HG03025 (cell line): ENCODE measurements around the gene PTH1R.

Experiments used
- ATAC-seq: cut with Tn5 transposase; IDR thresholded peaks from one replicate; pipeline ENCODE4 v1.9.1; 2021; ENCODE audit warnings: mild to moderate bottlenecking, moderate library complexity; ENCODE audit not compliant: unreplicated experiment, low FRiP score

The PTH1R gene

DNA sequence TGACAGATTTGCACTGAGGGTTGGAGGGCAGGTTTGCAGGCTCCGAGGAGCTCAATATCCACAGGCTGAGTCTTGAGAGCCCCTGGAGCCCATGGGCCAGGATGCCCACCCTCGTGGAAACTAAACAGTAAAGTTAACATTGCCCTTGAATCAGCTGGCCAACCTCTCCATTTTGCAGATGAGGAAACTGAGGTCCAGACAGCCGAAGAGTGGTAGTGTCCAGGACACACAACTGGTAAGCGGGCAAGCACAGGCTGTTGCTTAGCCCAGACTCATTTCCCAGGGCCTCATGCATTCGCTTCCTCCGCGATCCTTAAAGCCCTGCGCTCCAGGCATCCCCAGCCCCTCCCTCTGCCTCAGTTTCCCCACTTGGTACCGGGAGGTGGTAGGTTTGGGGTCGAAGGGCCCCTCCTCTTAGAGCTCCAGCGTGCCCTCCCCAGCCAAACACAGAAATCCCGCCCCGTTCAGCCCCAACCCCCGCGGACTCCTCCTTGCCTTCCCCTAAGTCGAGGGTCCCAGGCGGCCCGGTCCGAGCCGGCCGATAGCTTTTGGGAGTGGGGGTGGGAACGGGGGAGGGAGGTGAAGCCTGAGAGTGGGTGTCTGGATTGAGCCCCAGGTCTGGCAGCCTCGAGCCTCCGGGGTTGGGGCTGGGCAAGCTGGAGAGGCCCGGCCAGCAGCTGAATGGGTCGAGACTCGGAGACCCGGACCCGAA lies 3.5 kb downstream of the PTH1R start:
- ATAC-seq, result no peak

DNA sequence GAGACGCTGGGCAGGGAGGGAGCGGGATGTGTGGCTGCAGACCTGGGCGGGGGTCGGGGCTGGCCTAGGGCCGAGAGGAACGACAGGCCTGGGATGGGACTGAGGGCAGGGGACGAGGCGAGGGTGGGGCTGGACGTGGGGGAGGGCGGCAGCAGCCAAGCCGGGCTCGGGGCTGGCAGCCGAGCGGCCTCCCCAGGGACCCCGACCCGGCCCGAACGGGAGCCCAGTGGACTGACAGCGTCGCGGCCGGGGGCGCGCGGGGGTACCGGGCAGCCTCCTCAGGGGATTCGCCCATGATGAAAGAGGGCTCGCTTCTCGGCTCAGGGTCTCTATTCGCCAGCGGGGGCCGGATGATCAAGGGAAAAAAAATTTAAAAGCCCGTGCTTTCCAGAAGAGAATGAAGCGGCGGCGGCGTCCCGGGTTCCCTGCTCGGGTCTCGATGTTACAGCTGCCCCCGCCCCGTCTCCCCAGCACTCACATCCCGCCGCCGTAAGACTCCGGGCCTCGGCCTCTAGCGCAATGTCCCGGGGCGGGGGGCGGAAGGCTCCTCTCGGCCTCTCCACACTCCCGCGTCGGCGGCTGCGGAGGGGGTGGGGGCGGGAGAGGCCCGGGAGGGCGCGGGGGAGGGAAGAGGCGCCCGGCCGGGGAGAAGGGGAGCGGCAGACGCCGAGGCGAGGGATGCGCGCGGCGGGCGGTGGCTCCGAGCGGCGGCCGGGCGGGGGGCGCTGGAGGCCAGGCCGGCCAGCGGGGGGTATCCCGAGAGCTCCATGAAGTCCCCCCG lies 4.3 kb downstream of the PTH1R start:
- no peak for ATAC-seq

GRCh38 chr3:46882377-46883053 lies 5.0 kb downstream of the PTH1R start:
- no peak for ATAC-seq

DNA sequence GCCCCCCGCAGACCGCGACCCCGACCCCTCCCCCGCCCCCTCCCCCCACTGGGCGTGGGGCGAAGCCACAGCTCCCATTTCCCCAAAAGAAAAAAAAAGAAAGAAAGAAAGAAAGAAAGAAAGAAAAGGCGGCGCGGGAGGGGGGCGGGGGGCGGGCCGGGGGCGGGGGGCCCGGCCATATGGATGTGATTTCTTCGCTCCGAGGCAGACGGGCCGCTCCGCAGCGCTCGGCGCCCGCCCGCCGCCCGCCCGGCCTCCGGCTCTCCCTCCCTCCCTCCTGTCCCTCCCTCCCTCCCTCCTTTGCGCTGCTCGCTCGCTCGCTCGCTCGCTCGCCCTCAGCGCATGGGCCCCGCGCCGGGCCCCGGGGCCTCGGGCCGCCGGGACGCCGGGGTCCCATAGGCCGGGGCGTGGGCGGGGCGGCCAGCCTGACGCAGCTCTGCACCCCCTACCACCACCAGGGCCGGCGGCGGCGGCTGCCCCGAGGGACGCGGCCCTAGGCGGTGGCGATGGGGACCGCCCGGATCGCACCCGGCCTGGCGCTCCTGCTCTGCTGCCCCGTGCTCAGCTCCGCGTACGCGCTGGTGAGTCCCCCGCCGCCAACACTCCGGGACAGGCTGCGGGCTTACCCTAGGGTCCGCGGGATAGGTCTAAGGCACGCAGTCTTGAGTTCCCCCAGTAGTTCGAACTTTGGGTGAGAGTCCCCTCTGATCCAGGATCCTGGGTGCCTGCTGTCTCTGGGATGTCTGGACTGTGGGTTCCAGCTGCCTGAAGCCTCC lies 5.7 kb downstream of the PTH1R start:
- no peak for ATAC-seq

DNA sequence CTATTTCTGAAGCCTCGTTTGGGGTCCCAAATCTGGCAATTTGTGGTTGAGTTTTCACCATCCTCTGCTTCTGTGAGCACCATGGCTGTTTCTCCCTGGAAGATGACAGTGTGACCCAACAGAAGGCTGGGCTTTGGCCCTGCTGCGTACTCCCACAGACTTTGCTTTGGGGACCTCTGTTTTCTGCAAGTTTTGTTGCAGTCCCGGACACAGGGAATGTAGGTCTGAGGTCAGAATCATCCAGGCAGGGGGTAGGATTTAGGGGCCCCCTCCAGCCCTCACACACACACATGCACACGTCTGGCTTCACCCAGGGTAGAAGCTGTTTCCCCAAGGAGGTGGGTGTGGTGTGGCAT lies 6.3 kb downstream of the PTH1R start:
- no peak for ATAC-seq

DNA sequence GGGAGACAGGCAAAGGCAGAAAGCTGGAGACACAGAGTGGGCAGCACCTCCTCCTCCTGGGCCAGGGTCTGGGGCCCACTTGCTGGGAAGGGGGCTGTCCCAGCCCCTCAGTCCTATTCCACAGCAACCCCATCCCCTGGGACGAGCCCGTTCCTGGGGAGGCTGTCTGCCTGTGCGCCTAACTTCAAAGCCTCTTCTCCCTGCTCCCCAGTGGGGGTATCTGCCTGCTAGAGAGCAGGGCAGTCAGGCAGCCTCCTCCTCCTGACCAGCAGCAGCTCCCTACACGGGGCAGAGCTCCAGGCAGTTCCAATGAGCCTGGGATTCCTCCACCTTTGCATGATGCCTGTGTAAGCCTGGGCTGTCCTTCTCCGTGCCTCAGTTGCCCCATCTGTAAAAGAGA lies 6.9 kb downstream of the PTH1R start:
- ATAC-seq, result no peak

GRCh38 chr3:46884929-46885328 lies 7.4 kb downstream of the PTH1R start:
- ATAC-seq, result no peak

- ATAC-seq, result no peak
Observed at GRCh38 chr3:46885612-46886011, 8.1 kb downstream of the PTH1R start.

- no peak for ATAC-seq
Observed at GRCh38 chr3:46887980-46888494, 10.5 kb downstream of the PTH1R start.

GRCh38 chr3:46888705-46889104 lies 11.2 kb downstream of the PTH1R start:
- no peak for ATAC-seq

DNA sequence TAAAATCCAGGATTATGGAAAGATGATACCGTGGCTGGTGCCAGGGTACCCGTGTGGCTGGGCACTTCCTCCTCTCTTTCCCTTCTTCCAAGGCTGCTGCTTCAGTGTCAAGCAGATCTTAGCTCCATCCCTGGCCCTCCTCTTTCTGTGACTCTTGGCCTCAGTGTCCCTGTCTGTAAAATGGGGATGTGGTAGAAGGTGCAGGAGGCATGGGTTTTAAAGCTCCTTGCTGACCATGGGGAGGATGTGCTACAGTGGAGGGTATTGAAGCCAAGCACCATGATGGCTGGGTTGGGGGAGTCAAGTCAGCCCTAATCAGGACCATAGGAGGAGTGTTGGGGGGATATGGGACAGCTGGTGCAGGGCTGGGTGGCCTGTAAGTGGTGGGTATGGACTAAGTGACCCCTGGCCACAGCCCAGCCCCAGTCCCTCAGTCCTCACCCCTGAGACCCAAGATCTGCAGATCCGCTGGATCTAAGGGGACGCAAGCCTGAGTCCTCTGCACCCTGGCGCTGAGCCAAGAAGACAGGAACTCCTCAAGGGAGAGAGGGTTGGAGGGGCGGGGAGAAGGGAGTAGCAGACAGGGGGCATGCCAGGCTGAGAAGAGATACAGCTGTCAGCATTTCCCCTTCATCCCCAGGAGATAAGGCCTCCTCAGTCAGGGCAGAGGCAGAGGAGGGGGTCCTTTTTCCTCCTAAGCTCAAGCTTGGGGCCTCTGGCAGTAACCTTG lies 12.0 kb downstream of the PTH1R start:
- no peak for ATAC-seq

- no peak for ATAC-seq
Observed at GRCh38 chr3:46890132-46890531, 12.6 kb downstream of the PTH1R start.

GRCh38 chr3:46891132-46891531 lies 13.6 kb downstream of the PTH1R start:
- no peak for ATAC-seq

DNA sequence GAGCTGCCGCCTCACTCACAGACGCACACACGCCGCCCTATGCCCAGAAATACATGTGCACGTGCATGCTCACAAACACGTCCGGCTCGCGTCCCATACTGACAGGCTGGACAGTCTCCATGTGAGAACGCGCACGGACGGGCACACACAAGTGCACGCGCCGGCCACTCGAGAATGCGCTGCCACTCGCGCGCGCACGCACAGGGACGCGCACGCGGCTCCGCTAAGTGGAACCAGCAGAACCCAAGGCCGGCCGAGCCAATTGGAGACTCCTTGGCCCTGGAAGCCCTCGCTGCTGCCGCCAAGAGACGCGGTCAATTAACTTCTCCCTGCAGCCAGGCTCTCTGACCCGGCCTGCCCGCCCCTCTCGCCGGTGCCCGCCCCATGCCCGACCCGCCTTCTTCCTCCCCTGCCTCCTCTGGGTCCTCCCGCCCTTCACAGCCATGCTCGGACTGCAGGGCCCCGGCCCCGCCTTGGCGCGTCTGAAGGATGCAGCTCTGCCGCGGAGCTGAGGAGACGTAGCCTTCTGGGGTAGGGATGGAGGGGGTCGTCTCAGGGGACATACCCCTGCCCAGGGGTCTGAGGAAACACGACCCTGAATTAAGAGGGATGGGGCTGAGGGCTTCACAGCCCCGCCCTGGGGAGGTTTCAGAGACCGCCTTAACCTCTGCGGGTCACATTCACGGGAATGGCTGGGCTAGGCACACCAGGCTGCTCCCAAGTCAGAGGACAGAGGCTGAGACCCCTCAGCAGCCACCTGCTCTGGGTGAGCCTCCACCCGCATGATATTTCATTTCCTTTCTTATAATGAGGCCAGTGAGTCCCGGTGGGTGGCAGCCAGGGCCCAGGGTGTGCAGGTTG lies 15.0 kb downstream of the PTH1R start:
- ATAC-seq, result no peak

DNA sequence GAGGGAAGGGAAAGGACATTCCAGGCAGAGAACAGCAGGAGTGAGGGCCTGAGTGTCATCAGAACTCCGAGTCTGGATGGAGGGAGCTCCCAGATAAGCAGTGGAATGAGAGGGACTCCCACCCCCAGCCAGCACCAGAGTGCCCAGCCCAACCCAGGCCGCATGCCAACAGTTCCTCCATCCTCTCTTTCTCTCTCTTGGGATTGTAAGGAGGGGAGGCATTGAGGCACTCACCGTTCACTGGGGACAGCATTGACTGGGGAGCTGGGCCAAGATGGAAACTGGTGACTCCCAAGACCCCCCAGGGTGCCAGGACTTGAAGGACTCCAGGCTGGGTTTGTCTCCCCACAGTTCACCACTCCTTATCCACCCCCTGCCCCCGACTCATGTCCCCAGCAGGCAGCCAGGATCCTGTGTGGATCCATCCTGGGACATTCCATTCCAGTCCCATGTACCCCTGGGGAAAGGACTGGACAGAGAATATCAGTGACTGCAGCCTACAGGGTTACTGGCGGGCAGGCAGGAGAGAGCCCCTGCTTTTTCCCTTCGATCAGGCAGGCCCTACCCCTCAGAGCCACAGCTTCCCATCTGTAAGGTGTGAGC lies 15.7 kb downstream of the PTH1R start:
- no peak for ATAC-seq

GRCh38 chr3:46893763-46894162 lies 16.2 kb downstream of the PTH1R start:
- ATAC-seq, result no peak

- ATAC-seq, result no peak
Observed at GRCh38 chr3:46894256-46894655, 16.7 kb downstream of the PTH1R start.

- no peak for ATAC-seq
Observed at GRCh38 chr3:46895204-46895660, 17.7 kb downstream of the PTH1R start.

DNA sequence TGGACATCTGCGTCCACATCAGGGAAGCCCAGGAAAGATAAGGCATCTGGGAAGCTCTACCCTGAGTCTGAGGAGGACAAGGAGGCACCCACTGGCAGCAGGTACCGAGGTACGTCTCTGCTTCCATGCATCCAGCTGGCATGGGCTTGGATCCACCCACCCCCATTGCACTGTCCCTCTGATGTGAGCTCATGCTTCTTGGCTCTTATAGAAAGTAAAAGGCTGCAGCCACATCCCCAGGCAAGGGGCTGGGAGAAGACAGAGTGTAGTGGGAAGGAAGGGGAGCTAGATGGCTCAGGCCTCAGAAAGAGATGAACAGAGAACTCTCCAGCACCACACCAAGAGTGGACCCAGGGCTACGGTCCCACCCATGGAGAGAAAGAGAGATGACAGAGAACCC lies 18.2 kb downstream of the PTH1R start:
- no peak for ATAC-seq
